GM23248 (cell line): Measurements from ENCODE around the gene SERINC2.

Experiments used
- EZH2 ChIP-seq: fragments of 200-600 bp; sonication (generic); IDR thresholded peaks from 2 replicates; pipeline ENCODE4 v1.6.1; 2018; ENCODE audit warnings: antibody characterized with exemption, mild to moderate bottlenecking; ENCODE audit not compliant: insufficient read depth, poor library complexity, severe bottlenecking
- EZH2phosphoT487 ChIP-seq: fragments of 200-600 bp; sonication (generic); IDR thresholded peaks from 2 replicates; pipeline ENCODE4 v1.6.1; 2018; ENCODE audit warnings: antibody characterized with exemption, moderate library complexity, mild to moderate bottlenecking, low read depth; ENCODE audit not compliant: insufficient read depth

DNA sequence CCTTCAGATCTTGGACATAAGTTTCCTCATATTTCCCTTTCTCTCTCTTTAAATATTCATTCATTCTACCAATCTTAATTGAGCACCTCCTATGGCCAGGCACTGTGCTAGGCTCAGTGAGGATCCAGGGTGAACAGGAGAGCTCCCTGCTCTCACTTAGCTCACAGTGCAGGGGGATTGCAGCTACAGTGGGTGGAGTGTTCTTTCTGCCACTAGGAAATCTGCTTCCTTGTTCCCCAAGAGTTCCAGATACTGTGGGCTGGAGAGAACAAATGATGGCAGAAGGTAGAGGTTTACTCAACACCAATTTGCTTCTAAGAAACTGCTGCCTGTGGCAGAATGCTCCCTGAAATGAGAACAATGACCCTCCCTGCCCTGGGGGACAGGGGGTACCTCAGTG lies 35.0 kb upstream of the SERINC2 start:
- TF ChIP-seq EZH2 = no peak
- TF ChIP-seq EZH2phosphoT487 = no peak
